AG04449 (cell line): ENCODE results near the gene PPIL6.
A peak's percentile ranks its signal among the peaks of the same experiment; 100 is the strongest.

Experiments used
- CTCF ChIA-PET: fragments of 350-600 bp; formaldehyde crosslinking; extraction: SDS; loops from one replicate; lab custom pipeline; 2021; ENCODE audit warnings: antibody characterized with exemption; lab: Yijun Ruan, JAX
- POLR2A ChIA-PET: fragments of 400-600, 350-600 bp; formaldehyde crosslinking; extraction: SDS; loops from one replicate; lab custom pipeline; 2020; ENCODE audit warnings: antibody characterized with exemption, inconsistent platforms; lab: Yijun Ruan, JAX
- DNase-seq: peaks from one replicate; pipeline ENCODE4 v3.0.0-alpha.2; 2010; ENCODE audit warnings: low read depth, low spot score
- H3K4me3 ChIP-seq: 2 replicates; pipeline ENCODE4 v1.5.1; 2011; ENCODE audit warnings: low read depth, mild to moderate bottlenecking, control low read depth, low read length
- CTCF ChIP-seq: IDR thresholded peaks from one replicate; pipeline ENCODE4 v1.5.1; 2011; ENCODE audit warnings: mild to moderate bottlenecking, moderate library complexity, low read length, control low read depth, inconsistent platforms; ENCODE audit not compliant: insufficient read depth; ENCODE audit errors: missing control alignments

The PPIL6 gene

DNA sequence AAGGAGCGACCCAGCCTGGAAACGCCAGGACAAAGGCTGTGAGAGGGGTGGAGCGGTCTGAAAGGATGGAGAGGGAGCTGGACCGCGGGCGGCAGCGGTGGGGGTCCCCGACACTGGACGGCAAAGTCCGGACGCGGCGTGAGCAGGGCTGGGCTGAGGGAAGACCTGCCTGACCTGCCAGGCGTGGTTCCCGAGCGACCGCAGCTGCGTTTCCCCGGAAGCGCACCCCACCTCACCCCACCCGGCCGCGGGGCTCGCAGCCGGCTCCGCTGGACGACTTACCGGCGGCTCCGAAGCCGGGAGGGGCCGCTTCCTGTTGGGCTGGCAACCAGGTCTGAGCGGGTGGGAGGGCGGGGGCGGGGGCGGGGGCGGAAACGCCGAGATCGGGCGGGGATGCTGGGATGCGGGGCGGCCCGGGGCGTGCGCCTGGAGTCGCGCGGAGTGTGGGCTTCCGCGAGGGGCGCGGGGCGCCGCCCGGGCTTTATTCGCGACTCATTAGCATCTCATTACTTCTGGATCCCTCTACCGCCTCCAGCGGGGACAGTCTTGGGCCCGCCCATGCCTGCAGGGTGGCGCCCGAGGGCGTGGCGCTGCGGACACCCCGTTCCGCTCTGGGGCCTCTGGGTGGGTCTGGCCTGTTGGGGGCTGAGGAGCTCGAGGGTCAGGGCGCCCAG, 15.1 kb upstream of the PPIL6 start, which contains the start of gene MICAL1:
Gene MICAL1 (minus strand): TSS at position 336 of the 674 bp plus-strand sequence. CDS start 1,576 bp downstream, outside the sequence.
- CTCF ChIA-PET: interaction anchor here (1.4 to 7.9 kb wide), 2 partner anchors 9 to 14 kb away, joined by 7 to 65 read pairs; partner anchors contain the start of genes PPIL6 and SMPD2
- no peak for DNase-seq
- POLR2A ChIA-PET: interaction anchor here (0.6 to 3.0 kb wide), 5 partner anchors 11 to 73 kb away, joined by 3 to 12 read pairs (median 3); partner anchors contain the start of genes CD164, PPIL6 and SMPD2
- peak; percentile 50 for TF ChIP-seq CTCF
- peak within 1 kb of the TSS; percentile 92 for H3K4me3 ChIP-seq

DNA sequence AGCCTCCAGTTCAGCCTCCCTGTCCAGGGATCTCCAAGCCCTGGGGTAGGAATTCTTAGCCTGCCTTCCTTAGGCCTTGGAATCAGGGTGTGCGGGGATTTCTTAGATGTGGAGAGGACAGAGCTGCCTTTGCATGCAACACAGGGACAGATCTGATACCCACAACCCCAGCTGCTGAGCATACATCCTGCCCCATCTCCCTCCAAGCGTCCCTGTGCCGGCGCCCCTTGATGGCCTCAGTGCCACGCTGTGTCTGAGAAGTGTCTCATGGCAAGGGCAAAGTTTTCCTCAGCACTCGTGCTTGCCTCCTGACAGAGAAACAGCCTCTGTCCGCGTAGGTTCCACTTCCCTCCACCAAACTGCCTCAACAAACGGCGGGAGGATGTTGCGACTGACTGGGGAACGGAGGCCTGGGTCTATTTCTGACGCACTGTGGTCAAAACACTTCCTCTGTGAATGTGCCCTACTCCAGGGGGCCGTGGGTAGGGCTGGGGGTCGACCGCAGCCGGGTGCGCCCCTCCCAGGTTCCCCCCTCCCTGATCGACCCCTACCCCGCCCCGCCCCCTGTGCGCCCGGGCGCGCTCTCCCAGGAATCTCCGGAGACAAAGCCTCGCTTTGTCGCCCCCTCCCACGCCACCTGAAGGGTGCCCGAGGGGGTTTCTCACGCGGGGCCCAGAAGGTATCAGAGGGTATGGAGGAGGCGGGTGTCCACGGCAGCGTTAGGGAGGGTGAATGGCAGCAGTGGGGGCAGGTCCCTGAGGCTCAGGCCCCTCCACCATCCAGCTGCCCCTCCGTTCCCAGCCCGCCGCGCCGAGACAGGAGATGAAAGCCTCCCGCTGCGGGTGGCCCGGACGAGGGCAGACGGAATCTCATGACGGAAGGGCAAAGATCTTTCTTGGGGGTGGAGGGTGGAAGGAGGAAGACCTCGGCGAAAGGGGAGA, 14.3 kb upstream of the PPIL6 start:
- CTCF ChIA-PET: interaction anchor here (1.2 to 7.9 kb wide), 5 partner anchors 10 to 724 kb away, joined by 3 to 65 read pairs (median 6); partner anchors contain the start of genes PPIL6 and SMPD2
- H3K4me3 ChIP-seq: peak overlapping the region; percentile 92
- DNase-seq: no peak
- POLR2A ChIA-PET: interaction anchor here (0.6 to 3.0 kb wide), 3 partner anchors 10 to 72 kb away, joined by 3 to 12 read pairs (median 6); partner anchors contain the start of genes CD164 and SMPD2
- TF ChIP-seq CTCF: no peak

GRCh38 chr6:109453594-109454495, 13.4 kb upstream of the PPIL6 start:
- peak overlapping the region; percentile 92 for H3K4me3 ChIP-seq
- no peak for TF ChIP-seq CTCF
- CTCF ChIA-PET: interaction anchor here (0.7 to 7.9 kb wide), 5 partner anchors 12 to 724 kb away, joined by 3 to 65 read pairs (median 4); partner anchors contain the start of genes PPIL6 and SMPD2
- DNase-seq: no peak
- POLR2A ChIA-PET: interaction anchor here (1.0 to 3.0 kb wide), 2 partner anchors 9 to 12 kb away, joined by 6 to 12 read pairs; partner anchors contain the start of gene SMPD2

DNA sequence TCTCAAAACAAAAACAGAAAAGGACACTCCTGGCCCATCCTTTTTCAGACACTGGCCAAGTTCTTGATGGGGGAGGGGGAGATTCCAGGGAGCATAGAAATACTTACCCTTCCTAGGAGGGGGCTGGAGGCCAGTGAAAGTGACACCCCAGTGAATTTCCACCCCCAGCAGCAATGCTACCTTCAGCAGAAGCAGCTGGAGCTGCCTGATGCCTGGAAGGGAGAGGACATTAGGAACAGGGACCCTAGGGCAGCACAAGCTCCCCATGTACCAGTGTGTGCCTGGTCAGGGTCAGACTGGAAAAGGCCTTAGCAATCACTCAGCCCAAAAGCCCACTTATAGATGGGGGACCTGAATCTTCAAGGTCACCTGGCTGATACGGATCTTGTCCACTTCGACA, 12.7 kb upstream of the PPIL6 start:
- H3K4me3 ChIP-seq: peak overlapping the region; percentile 92
- POLR2A ChIA-PET: interaction anchor here (3.0 kb wide), 1 partner anchor 11 kb away, joined by 12 read pairs; the partner anchor contains the start of gene SMPD2
- no peak for TF ChIP-seq CTCF
- DNase-seq: no peak
- CTCF ChIA-PET: interaction anchor here (0.7 to 7.9 kb wide), 4 partner anchors 11 to 725 kb away, joined by 3 to 65 read pairs (median 4); partner anchors contain the start of genes PPIL6 and SMPD2

GRCh38 chr6:109452181-109452580, 11.8 kb upstream of the PPIL6 start:
- CTCF ChIA-PET: interaction anchor here (7.9 kb wide), 1 partner anchor 10 kb away, joined by 65 read pairs; the partner anchor contains the start of genes PPIL6 and SMPD2
- no peak overlapping the region for H3K4me3 ChIP-seq
- no peak for TF ChIP-seq CTCF
- DNase-seq: no peak
- POLR2A ChIA-PET: interaction anchor here (3.0 kb wide), 1 partner anchor 11 kb away, joined by 12 read pairs; the partner anchor contains the start of gene SMPD2
